GM19468 (cell line): ENCODE data around the gene ADGRA1.

ENCODE experiments used
- ATAC-seq: cut with Tn5 transposase; IDR thresholded peaks from one replicate; pipeline ENCODE4 v1.9.1; 2021; ENCODE audit warnings: mild to moderate bottlenecking, moderate library complexity, moderate number of reproducible peaks; ENCODE audit not compliant: unreplicated experiment; ENCODE audit errors: extremely low read depth

ADGRA1 gene

GRCh38 chr10:133072196-133072595 is 15.5 kb upstream of the ADGRA1 start:
- ATAC-seq: no peak

GRCh38 chr10:133072720-133073390 is 14.9 kb upstream of the ADGRA1 start:
- ATAC-seq: no peak

- ATAC-seq: no peak
Observed at GRCh38 chr10:133075346-133076137, 12.2 kb upstream of the ADGRA1 start.

GRCh38 chr10:133076274-133077038 is 11.3 kb upstream of the ADGRA1 start:
- no peak for ATAC-seq

GRCh38 chr10:133079836-133080682 is 7.7 kb upstream of the ADGRA1 start:
- ATAC-seq: no peak

- ATAC-seq: no peak
Observed at GRCh38 chr10:133080683-133081040, 7.1 kb upstream of the ADGRA1 start.

GRCh38 chr10:133081636-133082035 is 6.1 kb upstream of the ADGRA1 start:
- no peak for ATAC-seq

GRCh38 chr10:133082685-133083421 is 4.9 kb upstream of the ADGRA1 start:
- ATAC-seq: no peak

GRCh38 chr10:133083422-133084100 is 4.2 kb upstream of the ADGRA1 start:
- ATAC-seq: no peak

- no peak for ATAC-seq
Observed at GRCh38 chr10:133084491-133084890, 3.2 kb upstream of the ADGRA1 start.

GRCh38 chr10:133085251-133086125 is 2.2 kb upstream of the ADGRA1 start:
- no peak for ATAC-seq

- ATAC-seq: no peak
Observed at GRCh38 chr10:133086247-133086646, 1.5 kb upstream of the ADGRA1 start.

GRCh38 chr10:133087045-133087678 is 562 bp upstream of the ADGRA1 start:
- no peak for ATAC-seq

- no peak for ATAC-seq
Observed at GRCh38 chr10:133088179-133088955, 643 bp downstream of the ADGRA1 start.

- ATAC-seq: no peak
Observed at GRCh38 chr10:133088956-133089800, 1.5 kb downstream of the ADGRA1 start.

- no peak for ATAC-seq
Observed at GRCh38 chr10:133090101-133090500, 2.4 kb downstream of the ADGRA1 start.
